Spinal cord (tissue), 10 donors: Measurements from ENCODE around the gene PRRG3. TPM values are rescaled to one million over a fixed set of nuclear protein-coding genes. Genes with fewer than 3 reads are reported as not detected.
"Not testable (repeated sequence)": the region's sequence is repeated elsewhere in the genome, so short reads cannot be mapped to it uniquely, and the experiment has no call there.

Source experiments
- DNase-seq, 6 donors: peaks; one replicate each; pipeline versions ENCODE4 v3.0.0 to v3.0.0-alpha.2; 2013 to 2015; ENCODE audit warnings: low spot score in 6 of 6, low read depth in 4 of 6
- H3K27ac ChIP-seq: one replicate; pipeline ENCODE4 v1.5.1; 2013; ENCODE audit warnings: low read depth, low read length, control low read depth
- H3K27me3 ChIP-seq: one replicate; pipeline ENCODE4 v1.6.1; 2013; ENCODE audit warnings: low read length; ENCODE audit not compliant: control insufficient read depth, insufficient read depth
- H3K36me3 ChIP-seq: one replicate; pipeline ENCODE4 v1.6.1; 2013; ENCODE audit warnings: low read length; ENCODE audit not compliant: control insufficient read depth, insufficient read depth
- H3K4me1 ChIP-seq: one replicate; pipeline ENCODE4 v1.6.1; 2013; ENCODE audit warnings: low read length; ENCODE audit not compliant: control insufficient read depth, insufficient read depth
- H3K4me3 ChIP-seq: one replicate; pipeline ENCODE4 v1.5.1; 2013; ENCODE audit warnings: low read depth, low read length, control low read depth
- H3K9me3 ChIP-seq: one replicate; pipeline ENCODE4 v1.6.1; 2013; ENCODE audit warnings: low read length; ENCODE audit not compliant: control insufficient read depth, insufficient read depth
- WGBS: methylation state at CpG from one replicate; pipeline ENCODE4 v1.1.5; 2013; ENCODE audit warnings: missing lambda C conversion rate; ENCODE audit not compliant: insufficient coverage; 5-methylcytosine and 5-hydroxymethylcytosine counted together
- polyA plus RNA-seq, 2 donors: library from polyadenylated mRNA; unstranded; fragments of 120-200 nt; gene quantifications; one replicate each; pipeline ENCODE4 v1.2.1, GENCODE V29; 2013; ENCODE audit not compliant: insufficient read length in 2 of 2
- total RNA-seq, 2 donors: library from RNA; depleted of rRNA in 1 of 2; stranded (reverse); fragments of 120-200 nt in 1 of 2; fragments of >200 nt in 1 of 2; gene quantifications; one replicate each; pipeline versions ENCODE4 v1.2.3 to v1.2.4, GENCODE V29; 2013 to 2014
- donor health status: healthy.

The PRRG3 gene
- total and polyA plus RNA-seq, 4 donors: 4.4 to 16.0 (median 9.0) TPM

DNA sequence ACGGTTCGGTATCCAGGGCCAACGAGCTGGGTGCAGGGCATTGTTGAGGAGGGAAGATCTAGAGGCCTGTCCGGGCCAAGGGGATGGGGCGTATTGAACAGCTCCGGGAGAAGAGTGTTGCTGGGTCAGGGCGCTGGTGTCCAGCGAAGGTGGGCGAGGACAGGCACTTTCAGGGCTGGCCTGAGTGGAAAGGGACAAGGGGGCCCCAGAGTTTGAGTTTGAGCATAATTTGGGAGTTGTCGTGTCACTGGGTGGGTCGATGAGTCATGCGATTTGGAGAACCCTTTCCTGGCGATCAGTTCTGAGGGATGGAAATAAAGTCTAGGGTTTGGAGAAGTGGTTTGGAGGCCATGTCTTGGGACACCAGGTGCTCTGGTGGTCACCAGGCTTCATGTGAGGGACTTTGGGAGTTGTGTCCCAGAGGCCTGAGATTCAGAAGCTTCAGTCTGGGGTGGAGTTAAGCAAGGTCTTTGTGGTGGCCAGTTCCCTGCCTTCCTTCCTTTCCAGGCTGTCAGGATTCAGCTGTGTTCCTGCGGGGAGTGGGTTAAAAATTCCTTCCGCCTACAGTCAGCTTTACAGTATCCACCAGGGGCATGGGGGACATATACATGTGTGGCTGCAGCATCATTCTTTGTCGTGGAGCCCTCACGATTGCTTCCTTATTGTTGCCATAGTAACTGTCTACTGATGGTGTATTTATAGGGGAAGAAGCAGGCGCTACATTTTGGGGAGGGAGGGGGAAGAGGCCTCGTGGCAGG, 504 bp downstream of the PRRG3 start:
- Histone ChIP-seq H3K4me3 (peak overlapping the region; percentile 26), H3K4me1 (peaks cover 19% of the 10 kb centered on the region), H3K27me3 (no peaks in the 10 kb centered on the region), H3K36me3 (peaks cover 10% of the 10 kb centered on the region), H3K9me3 (no peaks in the 10 kb centered on the region), H3K27ac (no peak overlapping the region)
- DNase-seq: peak in 2 of 6 donors; percentile 65 to 85
- 40% methylated on average over 17 of the region's 19 CpGs for WGBS

DNA sequence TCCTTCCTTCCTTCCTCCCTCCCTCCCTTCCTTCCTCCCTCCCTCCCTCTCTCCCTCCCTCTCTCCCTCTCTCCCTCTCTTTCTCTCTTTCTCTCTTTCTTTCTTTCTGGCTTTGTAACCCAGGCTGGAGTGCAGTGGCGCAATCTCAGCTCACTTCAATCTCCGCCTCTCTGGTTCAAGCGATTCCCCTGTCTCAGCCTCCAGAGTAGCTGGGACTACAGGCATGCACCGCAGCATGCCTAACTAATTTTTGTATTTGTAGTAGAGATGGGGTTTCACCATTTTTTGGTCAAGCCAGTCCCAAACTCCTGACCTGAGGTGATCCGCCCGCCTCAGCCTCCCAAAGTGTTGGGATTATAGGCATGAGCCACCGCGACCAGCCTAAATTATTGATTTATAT, 1.8 kb downstream of the PRRG3 start:
- H3K27ac ChIP-seq, DNase-seq, H3K9me3 ChIP-seq, H3K4me3 ChIP-seq, H3K27me3 ChIP-seq: not testable (repeated sequence)
- WGBS: no CpG with 5 or more reads among the region's 8 CpGs
- peaks cover 19% of the 10 kb centered on the region for H3K4me1 ChIP-seq
- H3K36me3 ChIP-seq: peaks cover 12% of the 10 kb centered on the region

DNA sequence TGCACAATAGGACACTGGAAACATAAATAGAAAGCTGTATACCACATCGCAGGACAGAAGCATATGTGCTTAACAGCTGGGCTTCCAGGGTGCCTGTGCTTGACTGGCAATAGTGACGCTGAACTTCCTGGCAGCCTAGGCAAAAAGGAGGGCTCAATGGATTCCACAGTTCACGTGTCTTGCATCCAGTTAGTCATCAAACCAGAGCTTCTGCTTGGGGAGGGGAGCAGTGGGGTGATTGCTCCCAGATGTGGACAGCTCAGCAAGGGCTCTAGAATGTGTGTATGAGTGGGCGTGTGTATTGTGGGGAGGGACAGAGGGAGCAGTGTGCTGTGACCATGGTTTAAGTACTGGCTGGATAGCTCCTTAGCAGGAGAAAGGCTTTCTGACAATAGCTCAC, 2.3 kb downstream of the PRRG3 start:
- Histone ChIP-seq H3K4me3 (no peak overlapping the region), H3K27me3 (no peaks in the 10 kb centered on the region), H3K27ac (no peak overlapping the region), H3K36me3 (peaks cover 12% of the 10 kb centered on the region), H3K4me1 (peaks cover 19% of the 10 kb centered on the region), H3K9me3 (no peaks in the 10 kb centered on the region)
- 68% methylated on average over 4 of the region's 4 CpGs for WGBS
- peak in 1 of 6 donors; percentile 17 for DNase-seq

DNA sequence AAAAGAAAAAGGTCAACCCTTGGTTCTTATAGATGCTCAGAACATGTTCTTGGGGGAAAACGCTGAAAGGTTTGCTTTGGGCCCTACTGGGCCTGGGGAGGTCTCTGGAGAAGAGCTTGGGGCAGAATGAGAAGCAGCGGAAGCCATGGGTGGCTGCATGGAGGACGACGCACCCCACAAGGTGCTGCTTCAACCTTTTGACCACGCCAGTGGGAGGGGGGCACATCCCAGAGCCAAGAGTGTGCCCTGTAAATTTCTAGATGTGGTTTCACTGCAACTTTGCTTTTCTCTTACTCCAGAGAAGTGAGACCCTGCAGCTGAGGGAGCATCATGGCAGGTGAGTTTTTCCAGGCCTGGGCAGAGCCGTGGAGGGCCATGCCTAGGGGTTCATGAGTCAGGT, 3.2 kb downstream of the PRRG3 start:
- no peaks in the 10 kb centered on the region for H3K9me3 ChIP-seq
- H3K4me3 ChIP-seq: no peak overlapping the region
- WGBS: 72% methylated on average over 6 of the region's 6 CpGs
- DNase-seq: no peak
- no peaks in the 10 kb centered on the region for H3K27me3 ChIP-seq
- H3K4me1 ChIP-seq: peaks cover 24% of the 10 kb centered on the region
- peaks cover 12% of the 10 kb centered on the region for H3K36me3 ChIP-seq
- H3K27ac ChIP-seq: no peak overlapping the region

DNA sequence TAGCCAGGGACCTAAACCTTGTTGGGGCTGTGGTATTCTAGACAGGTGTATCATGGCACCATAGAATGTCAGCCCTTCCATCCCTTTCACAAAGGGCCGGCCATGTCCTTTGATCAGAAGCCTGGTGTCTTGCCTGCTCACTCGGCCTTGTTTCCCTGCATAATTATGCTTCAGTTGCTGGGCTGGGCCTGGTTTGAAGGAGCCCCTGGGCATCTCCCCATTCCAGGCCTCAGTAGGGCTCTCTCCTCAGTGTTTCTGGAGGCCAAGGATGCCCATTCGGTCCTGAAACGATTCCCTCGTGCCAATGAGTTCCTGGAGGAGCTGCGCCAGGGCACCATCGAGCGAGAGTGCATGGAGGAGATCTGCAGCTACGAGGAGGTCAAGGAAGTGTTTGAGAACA, 4.5 kb downstream of the PRRG3 start:
- Histone ChIP-seq H3K36me3 (peaks cover 12% of the 10 kb centered on the region), H3K4me3 (no peak overlapping the region), H3K27me3 (no peaks in the 10 kb centered on the region), H3K27ac (no peak overlapping the region), H3K9me3 (no peaks in the 10 kb centered on the region), H3K4me1 (peaks cover 17% of the 10 kb centered on the region)
- 89% methylated on average over 9 of the region's 9 CpGs for WGBS
- DNase-seq: no peak

DNA sequence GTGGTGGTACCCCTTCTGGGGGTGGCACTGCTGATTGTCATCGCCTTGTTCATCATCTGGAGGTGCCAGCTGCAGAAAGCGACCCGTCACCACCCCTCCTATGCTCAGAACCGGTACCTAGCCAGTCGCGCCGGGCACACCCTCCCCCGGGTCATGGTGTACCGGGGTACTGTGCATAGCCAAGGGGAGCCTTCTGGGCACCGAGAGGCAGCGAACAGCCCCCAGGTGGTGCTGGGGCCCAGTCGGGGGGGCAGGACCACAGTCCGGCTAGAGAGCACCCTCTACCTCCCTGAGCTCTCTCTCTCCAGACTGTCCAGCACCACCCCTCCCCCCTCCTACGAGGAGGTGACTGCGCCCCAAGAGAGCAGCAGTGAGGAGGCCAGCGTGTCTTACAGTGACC, 5.3 kb downstream of the PRRG3 start:
- H3K9me3 ChIP-seq: no peaks in the 10 kb centered on the region
- H3K36me3 ChIP-seq: peaks cover 12% of the 10 kb centered on the region
- H3K4me3 ChIP-seq: no peak overlapping the region
- WGBS: 82% methylated on average over 16 of the region's 16 CpGs
- H3K27ac ChIP-seq: no peak overlapping the region
- no peaks in the 10 kb centered on the region for H3K27me3 ChIP-seq
- H3K4me1 ChIP-seq: peaks cover 14% of the 10 kb centered on the region
- no peak for DNase-seq

DNA sequence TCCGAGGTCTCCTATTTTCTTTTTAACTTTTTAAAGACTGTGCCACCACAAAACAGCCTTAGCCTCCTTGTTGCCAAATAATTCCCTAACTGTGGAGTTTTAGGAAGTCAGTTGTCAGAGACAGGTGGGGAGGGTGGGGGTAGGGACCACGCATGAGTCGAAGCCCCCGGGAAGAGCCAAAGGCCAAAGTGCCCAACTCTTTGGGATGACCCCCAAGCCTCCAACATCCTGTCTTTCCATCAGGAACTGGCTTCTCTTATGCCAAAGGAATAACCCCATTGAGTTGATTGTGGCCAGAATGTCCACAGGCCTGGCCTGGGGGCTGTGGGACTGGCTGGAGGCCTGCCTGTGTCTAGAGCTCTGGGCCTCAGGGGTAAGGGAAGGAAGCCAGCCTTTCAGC, 5.8 kb downstream of the PRRG3 start:
- no peak overlapping the region for H3K27ac ChIP-seq
- peaks cover 12% of the 10 kb centered on the region for H3K36me3 ChIP-seq
- H3K4me3 ChIP-seq: no peak overlapping the region
- no peaks in the 10 kb centered on the region for H3K27me3 ChIP-seq
- no peak for DNase-seq
- no CpG with 5 or more reads among the region's 4 CpGs for WGBS
- no peaks in the 10 kb centered on the region for H3K9me3 ChIP-seq
- H3K4me1 ChIP-seq: peaks cover 9% of the 10 kb centered on the region

DNA sequence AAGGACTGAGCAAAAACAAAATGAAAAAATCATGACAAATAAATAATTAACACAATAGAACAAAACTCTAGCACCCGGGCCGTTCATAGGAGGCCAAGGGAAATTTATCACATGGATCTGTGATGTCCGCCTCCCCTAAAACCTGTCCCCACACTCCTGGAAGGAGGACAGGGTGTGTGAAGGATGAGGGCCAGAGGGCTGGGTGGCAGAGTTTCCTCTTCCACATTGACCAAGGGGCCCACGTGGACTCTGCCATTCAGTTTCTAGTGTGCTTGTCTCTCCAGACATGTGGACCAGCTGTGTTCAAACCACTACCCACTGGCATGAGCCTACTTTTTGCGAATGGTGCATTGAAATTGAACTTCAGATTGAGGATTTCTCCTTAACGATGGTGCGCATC, 6.3 kb downstream of the PRRG3 start:
- H3K27ac ChIP-seq: no peak overlapping the region
- no peak for DNase-seq
- no peaks in the 10 kb centered on the region for H3K27me3 ChIP-seq
- H3K4me1 ChIP-seq: peaks cover 8% of the 10 kb centered on the region
- 67% methylated on average over 3 of the region's 7 CpGs for WGBS
- H3K4me3 ChIP-seq: no peak overlapping the region
- peaks cover 12% of the 10 kb centered on the region for H3K36me3 ChIP-seq
- H3K9me3 ChIP-seq: no peaks in the 10 kb centered on the region

DNA sequence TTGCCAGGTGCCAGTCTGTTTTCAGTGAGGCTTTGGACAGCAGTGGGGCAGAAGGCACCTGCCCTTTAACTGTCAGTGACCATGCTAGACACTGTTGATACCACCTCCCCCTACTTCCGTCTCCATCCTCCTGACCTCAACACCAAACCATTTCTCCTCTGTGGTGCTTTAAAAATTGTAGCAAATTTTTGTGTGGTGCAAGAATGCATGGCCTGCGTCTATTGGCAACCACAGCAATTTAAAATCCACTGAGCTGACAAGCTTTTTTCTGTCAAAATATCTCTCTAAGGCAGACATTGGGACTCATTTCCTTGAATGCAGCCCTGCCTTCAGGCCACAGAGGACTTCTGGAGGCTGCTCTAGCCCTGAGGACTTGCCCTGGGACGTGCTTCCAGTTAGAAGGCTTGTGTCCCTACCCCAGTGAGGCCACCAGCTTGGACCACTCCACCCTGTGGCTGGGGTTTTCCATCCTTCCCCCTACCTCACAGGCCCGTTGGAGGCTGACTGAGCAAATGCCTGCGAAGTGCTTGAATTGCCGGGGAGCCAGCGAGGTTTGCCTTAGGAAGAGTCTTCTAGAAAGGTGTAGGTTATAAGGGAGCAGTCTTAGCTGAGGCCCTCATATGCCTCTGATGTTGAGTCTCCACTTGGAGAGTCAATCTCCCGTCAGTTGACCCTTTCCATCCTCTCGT, 6.9 kb downstream of the PRRG3 start:
- 59% methylated on average over 3 of the region's 9 CpGs for WGBS
- no peak for DNase-seq
- no peak overlapping the region for H3K27ac ChIP-seq
- H3K4me1 ChIP-seq: peaks cover 8% of the 10 kb centered on the region
- no peaks in the 10 kb centered on the region for H3K9me3 ChIP-seq
- H3K27me3 ChIP-seq: no peaks in the 10 kb centered on the region
- H3K36me3 ChIP-seq: peaks cover 12% of the 10 kb centered on the region
- H3K4me3 ChIP-seq: no peak overlapping the region
